Uterus (tissue), 4 donors: ENCODE results near the gene GPSM1. TPM values are rescaled to one million over a fixed set of nuclear protein-coding genes. Genes with fewer than 3 reads are reported as not detected.
A peak's percentile ranks its signal among the peaks of the same experiment; 100 is the strongest.

Experiments
- DNase-seq, 2 donors: peaks; one replicate each; pipeline ENCODE4 v3.0.0-alpha.2; 2019 to 2020
- H3K27ac ChIP-seq, 2 donors: fragments of 200-600 bp; sonication (generic); 1 replicate in 1 of 2; 2 replicates in 1 of 2; pipeline ENCODE4 v1.5.1; 2016 to 2018
- H3K27me3 ChIP-seq, 2 donors: fragments of 200-600 bp; sonication (generic); one replicate each; pipeline ENCODE4 v1.5.1; 2018 to 2019; ENCODE audit warnings: control low read depth in 1 of 2
- H3K36me3 ChIP-seq, 2 donors: fragments of 200-600 bp; sonication (generic); one replicate each; pipeline ENCODE4 v1.5.1; 2019; ENCODE audit warnings: control low read depth in 1 of 2
- H3K4me1 ChIP-seq, 2 donors: fragments of 200-600 bp; sonication (generic); one replicate each; pipeline ENCODE4 v1.5.1; 2018 to 2019; ENCODE audit warnings: control low read depth in 1 of 2
- H3K4me3 ChIP-seq, 2 donors: fragments of 200-600 bp; sonication (generic); 1 replicate in 1 of 2; 2 replicates in 1 of 2; pipeline ENCODE4 v1.5.1; 2018 to 2019; ENCODE audit warnings: mild to moderate bottlenecking in 1 of 2
- H3K9me3 ChIP-seq, 2 donors: fragments of 200-600 bp; sonication (generic); one replicate each; pipeline ENCODE4 v1.5.1; 2019; ENCODE audit warnings: control low read depth in 1 of 2
- POLR2A ChIP-seq, 2 donors: fragments of 450-650 bp; IDR thresholded peaks; one replicate each; pipeline ENCODE4 v1.6.1; 2016; ENCODE audit warnings: antibody characterized with exemption in 2 of 2, mild to moderate bottlenecking in 1 of 2, moderate library complexity in 1 of 2
- intact Hi-C: fragments of 100-400 bp; cut with DNase I; formaldehyde crosslinking; loops from one replicate; pipeline ENCODE4 v1.15.1; 2023; ENCODE audit warnings: low total_unique reads
- total RNA-seq, 4 donors: library from RNA; depleted of rRNA in 3 of 4; stranded (reverse); fragments of >200 nt in 3 of 4; gene quantifications; one replicate each; pipeline versions ENCODE4 v1.1.0 to v1.2.4, GENCODE V29; 2014 to 2023
- TF ChIP-seq, protein P1 (sequence below), 4 experiments: fragments of 200-600 bp in 2 of 4; fragments of 450-650 bp in 2 of 4; sonication (generic) in 2 of 4; IDR thresholded peaks; one replicate each; pipeline ENCODE4 v1.5.1; 2016 to 2019; ENCODE audit warnings: antibody characterized with exemption in 4 of 4, mild to moderate bottlenecking in 2 of 4, moderate library complexity in 1 of 4
- donor health status: DM: yes; HTN: yes; CAD: no.

Gene GPSM1
- total RNA-seq, 4 donors from 2014 or later = 4.4 to 43.6 (median 24.1) TPM

DNA sequence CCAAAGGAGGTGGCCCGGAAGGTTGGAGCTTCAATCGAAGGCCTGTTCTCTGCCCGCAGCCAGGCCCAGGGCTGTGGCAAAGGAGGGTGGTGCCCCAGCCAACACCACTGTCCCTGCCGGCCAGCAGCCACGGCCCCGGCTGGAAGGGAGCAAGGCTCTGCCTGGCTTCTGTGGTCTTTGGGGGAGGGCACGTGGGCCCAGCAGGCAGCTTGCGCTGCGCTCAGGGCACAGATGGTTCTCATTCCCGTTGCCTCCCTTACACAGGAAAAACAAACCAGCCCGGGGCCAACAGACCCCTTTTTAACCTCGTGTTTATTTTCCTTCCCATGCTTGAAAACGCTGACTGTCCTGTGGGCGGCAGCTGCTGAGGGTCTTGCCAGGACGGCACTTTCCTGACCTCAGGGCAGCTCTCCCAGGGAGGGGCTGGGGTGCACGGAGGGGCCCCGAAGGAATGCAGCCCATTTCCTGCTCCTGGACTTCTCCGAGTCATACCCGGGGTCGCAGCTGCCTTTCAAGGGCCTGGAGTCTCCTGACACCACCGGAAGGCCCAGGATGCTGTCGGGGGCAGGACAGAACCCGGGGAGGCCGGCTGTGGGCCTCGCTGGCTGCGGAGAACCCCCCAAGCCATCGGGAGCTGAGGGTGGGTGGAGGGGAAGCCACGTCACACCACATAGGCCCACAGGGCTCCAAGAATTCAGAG is 1.1 kb upstream of the GPSM1 start:
- no peak for TF ChIP-seq POLR2A (IDR thresholded peaks at IDR 0.05)
- TF ChIP-seq, protein P1, sequence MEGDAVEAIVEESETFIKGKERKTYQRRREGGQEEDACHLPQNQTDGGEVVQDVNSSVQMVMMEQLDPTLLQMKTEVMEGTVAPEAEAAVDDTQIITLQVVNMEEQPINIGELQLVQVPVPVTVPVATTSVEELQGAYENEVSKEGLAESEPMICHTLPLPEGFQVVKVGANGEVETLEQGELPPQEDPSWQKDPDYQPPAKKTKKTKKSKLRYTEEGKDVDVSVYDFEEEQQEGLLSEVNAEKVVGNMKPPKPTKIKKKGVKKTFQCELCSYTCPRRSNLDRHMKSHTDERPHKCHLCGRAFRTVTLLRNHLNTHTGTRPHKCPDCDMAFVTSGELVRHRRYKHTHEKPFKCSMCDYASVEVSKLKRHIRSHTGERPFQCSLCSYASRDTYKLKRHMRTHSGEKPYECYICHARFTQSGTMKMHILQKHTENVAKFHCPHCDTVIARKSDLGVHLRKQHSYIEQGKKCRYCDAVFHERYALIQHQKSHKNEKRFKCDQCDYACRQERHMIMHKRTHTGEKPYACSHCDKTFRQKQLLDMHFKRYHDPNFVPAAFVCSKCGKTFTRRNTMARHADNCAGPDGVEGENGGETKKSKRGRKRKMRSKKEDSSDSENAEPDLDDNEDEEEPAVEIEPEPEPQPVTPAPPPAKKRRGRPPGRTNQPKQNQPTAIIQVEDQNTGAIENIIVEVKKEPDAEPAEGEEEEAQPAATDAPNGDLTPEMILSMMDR (IDR thresholded peaks at IDR 0.05) = no peak
- Histone ChIP-seq H3K27me3 (no peaks in the 10 kb centered on the region), H3K9me3 (no peaks in the 10 kb centered on the region), H3K4me3 (peak overlapping the region in 1 of 2 donors; percentile 88), H3K27ac (peak overlapping the region; percentile 56 to 86), H3K4me1 (peaks cover 0 to 30% of the 10 kb centered on the region in 2 donors), H3K36me3 (no peaks in the 10 kb centered on the region)
- intact Hi-C loops = no loop called here
- no peak for DNase-seq

DNA sequence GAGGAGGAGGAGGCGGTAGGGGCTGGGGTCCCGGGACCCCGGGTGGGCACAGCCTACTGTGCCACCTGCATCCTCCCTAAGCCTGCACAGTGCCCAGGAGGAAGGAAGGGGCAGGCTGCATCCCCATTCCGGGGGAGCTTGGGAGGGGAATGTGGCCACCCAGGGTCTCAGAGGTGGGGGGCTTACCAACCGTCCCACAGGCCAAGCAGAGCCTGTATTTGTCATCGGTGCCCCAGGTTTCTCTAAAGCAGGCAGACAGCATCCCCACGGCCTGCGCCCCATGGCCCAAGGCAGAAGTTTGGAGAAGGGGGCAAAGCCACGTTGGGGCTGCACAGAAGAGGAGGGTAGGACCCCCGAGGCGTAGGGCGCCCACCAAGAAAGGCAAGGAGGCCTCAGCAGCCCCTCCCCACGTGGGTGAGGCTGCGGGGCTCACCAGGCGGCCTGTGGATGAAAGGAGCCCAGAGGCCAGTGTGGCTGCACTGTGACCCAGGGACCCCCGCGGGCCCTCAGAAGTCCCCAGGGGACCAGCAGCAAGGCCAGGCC is 507 bp upstream of the GPSM1 start:
- H3K9me3 ChIP-seq = no peaks in the 10 kb centered on the region
- H3K4me3 ChIP-seq = peak overlapping the region; percentile 57 to 88
- intact Hi-C loops = no loop called here
- no peaks in the 10 kb centered on the region for H3K27me3 ChIP-seq
- H3K4me1 ChIP-seq = peaks cover 0 to 30% of the 10 kb centered on the region in 2 donors
- peak overlapping the region; percentile 56 to 86 for H3K27ac ChIP-seq
- no peak for DNase-seq
- TF ChIP-seq, protein P1 (IDR thresholded peaks at IDR 0.05) = no peak
- no peak for TF ChIP-seq POLR2A (IDR thresholded peaks at IDR 0.05)
- H3K36me3 ChIP-seq = no peaks in the 10 kb centered on the region

DNA sequence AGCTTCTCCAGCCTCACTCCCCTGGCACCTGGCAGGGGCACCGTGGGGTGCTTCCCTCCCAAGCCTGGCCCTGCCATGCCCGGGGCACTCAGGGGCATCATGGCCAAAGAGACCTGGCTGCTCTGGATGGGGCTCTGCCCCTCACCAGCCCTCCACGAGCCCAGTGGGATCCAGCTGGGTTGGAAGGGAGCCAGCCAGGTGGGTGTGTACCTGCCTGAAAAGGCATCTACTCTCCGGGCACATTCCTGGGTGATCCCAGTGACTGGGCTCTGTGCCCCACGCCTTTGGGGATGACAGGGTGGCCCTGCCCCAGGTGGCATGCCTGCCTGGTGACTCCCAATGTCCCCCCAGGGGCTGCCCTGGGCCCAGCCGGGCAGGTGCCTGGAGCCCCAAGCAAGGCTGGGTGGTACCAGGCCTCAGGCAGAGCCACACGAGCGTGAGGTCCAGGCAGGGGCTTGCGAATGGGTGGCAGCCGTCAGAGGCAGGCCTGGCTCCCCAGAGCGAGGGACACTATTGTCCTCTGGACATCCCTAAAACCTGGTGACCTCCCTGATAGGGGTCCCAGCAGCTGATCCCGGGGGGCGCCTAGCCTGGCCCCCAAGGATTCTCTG is 777 bp downstream of the GPSM1 start:
- peaks cover 0 to 30% of the 10 kb centered on the region in 2 donors for H3K4me1 ChIP-seq
- DNase-seq = no peak
- no peaks in the 10 kb centered on the region for H3K36me3 ChIP-seq
- no peaks in the 10 kb centered on the region for H3K27me3 ChIP-seq
- intact Hi-C loops = no loop called here
- no peak for TF ChIP-seq POLR2A (IDR thresholded peaks at IDR 0.05)
- TF ChIP-seq, protein P1 (IDR thresholded peaks at IDR 0.05) = no peak
- peak overlapping the region; percentile 56 to 86 for H3K27ac ChIP-seq
- H3K9me3 ChIP-seq = no peaks in the 10 kb centered on the region
- peak overlapping the region; percentile 57 to 88 for H3K4me3 ChIP-seq

DNA sequence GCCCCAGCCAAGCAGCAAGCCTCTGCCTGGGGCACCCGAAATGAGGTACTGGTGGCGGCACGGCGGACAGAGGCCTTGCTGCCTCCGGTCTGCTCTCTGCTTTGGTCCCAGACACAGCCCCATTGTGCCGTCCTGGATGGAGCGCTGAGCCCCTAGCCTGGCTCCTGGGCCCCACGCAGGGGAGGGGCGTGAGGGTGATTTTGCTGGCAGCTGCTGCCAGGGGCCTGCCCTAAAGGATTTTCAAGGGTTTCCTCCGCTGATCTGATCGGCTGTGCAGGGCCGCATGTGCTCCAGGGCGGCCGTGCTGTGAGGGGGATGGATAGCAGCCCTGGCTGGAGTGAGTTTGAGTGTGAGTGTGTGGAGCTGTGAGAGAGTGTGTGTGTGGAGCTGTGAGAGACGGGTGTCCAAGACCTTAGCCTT is 1.3 kb downstream of the GPSM1 start:
- Histone ChIP-seq H3K4me3 (peak overlapping the region; percentile 57 to 88), H3K4me1 (peaks cover 0 to 30% of the 10 kb centered on the region in 2 donors), H3K27ac (peak overlapping the region; percentile 56 to 86), H3K9me3 (no peaks in the 10 kb centered on the region), H3K27me3 (no peaks in the 10 kb centered on the region), H3K36me3 (no peaks in the 10 kb centered on the region)
- DNase-seq = peak in 1 of 2 donors; percentile 61
- TF ChIP-seq POLR2A (IDR thresholded peaks at IDR 0.05) = no peak
- TF ChIP-seq, protein P1 (IDR thresholded peaks at IDR 0.05) = no peak
- intact Hi-C loops = no loop called here

DNA sequence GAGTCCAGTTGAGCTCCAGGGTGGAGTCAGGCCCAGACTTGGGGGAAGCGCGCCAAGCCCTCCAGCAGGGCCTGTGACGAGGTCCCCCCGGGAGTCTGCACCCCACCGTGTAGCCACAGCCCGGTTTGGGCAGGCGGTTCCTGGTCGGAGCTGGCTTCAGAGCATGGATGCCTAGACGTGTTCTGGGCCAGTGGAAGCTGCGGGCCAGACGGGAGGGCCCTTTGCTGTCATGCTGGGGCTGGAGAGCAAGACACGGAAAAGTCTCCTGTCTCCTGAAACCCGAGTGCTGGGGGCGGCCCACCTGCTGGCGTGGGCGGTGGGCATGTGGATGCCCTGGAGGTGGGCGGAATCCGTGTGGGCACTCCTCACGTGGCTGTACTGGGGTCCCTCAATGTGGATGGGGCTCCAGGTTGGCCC is 1.9 kb downstream of the GPSM1 start:
- TF ChIP-seq, protein P1 (IDR thresholded peaks at IDR 0.05) = no peak
- TF ChIP-seq POLR2A (IDR thresholded peaks at IDR 0.05) = no peak
- DNase-seq = no peak
- intact Hi-C loops = no loop called here
- Histone ChIP-seq H3K9me3 (no peaks in the 10 kb centered on the region), H3K36me3 (no peaks in the 10 kb centered on the region), H3K27ac (peak overlapping the region; percentile 56 to 86), H3K4me3 (peak overlapping the region; percentile 57 to 88), H3K27me3 (no peaks in the 10 kb centered on the region), H3K4me1 (peaks cover 0 to 30% of the 10 kb centered on the region in 2 donors)
